Measurements from ENCODE around the gene CCDC33.

CCDC33 gene

DNA sequence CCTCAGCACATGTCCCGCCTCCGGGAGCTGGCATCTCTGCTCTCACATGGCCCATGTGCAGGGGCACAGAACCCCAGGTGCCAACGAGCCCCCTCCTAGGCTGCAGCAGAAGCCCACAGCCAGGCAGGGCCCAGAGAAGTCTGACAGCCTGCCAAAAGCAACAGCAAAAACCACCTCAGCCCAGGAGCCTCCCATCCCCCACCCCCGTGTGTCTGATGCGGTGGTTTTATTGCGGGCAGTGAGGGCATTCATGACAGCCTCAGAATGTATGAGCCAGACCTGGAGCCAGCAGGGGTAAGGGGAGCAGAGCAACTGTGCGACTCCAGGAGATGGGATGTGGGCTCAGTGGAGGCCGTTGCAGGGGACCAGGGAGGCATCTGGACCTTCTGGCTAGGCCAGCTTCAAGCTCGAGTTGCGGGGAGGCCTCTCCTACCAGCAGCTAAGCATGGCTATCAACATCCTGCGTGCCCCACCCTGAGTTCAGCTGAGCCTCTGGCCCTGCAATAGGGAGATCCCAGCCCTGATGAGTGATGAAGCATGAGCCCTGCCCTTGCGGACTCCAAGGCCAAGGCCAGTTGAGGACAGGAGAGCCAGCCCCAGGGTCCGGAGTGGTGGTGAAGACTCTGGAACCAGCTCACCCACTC lies 78.8 kb downstream of the CCDC33 start:
- no peak for DNase-seq (ENCODE audit: low read depth)

DNA sequence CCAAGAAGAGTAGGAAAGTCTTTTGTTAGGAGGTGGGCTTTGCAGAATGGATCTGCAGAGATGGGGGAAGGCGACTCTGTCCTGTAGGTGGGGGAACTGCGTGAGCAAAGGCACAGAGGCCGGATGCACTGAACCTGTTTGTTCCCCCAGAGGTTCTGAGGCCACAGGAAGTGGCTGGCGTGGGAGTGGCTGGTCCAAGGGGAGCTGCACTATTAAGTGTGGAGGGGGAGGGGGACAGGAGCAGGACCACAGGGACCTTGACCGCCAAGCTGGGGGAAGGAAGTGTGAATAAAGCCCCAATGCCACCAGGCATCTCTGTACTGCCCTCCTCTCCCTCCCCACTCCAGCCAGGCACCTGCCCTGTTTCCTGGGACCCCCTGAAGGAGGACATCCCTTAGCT lies 79.5 kb downstream of the CCDC33 start:
- no peak for DNase-seq (ENCODE audit: low read depth)

DNA sequence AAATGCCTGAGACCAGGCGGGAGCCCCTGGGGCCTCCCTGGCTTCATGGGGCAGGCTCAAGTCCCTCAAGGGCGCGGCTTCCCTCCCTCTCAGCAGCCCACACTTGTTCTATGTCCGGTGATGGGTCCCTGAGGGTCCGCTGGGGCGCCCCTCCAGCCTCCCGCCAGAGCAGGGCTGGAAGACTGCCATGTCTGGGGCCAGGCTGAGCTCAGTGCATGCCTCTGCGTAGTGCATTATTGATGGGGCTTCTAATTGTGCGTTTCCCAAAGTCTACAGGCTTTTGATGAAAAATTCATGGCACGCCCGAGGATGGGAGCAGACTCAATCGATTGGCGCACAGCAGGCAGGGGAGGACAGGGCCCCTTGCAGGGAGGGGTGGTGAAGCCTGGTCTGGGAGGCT lies 80.0 kb downstream of the CCDC33 start:
- DNase-seq (ENCODE audit: low read depth), result no peak

DNA sequence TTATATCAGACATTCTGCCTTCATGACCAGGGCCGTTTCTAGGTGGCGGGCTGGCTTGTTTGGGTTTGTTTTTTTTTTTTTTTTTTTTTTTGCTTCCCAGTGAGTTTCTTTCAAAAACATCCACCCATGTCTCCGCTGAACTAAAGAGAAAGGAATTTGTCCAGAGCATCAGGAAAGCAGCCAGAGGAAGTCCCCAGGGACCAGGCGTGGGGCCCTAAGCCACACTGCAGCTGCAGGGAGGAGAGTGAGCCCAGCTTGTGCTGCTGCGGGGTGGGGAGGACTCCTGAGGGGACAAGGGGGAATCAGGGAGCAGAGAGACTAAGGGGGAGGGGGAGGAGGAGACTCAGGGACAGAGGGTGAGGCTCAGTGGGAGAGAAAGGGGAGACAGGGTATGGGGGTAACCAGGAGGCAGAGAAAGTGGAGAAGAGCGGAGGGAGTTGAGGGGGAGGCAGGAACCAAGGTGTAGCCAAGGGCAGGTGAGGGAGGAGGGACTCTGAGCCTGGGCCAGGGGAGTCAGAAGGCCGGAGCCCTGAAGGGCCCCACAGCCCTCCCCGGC lies 81.8 kb downstream of the CCDC33 start:
- no peak for DNase-seq (ENCODE audit: low read depth)

DNA sequence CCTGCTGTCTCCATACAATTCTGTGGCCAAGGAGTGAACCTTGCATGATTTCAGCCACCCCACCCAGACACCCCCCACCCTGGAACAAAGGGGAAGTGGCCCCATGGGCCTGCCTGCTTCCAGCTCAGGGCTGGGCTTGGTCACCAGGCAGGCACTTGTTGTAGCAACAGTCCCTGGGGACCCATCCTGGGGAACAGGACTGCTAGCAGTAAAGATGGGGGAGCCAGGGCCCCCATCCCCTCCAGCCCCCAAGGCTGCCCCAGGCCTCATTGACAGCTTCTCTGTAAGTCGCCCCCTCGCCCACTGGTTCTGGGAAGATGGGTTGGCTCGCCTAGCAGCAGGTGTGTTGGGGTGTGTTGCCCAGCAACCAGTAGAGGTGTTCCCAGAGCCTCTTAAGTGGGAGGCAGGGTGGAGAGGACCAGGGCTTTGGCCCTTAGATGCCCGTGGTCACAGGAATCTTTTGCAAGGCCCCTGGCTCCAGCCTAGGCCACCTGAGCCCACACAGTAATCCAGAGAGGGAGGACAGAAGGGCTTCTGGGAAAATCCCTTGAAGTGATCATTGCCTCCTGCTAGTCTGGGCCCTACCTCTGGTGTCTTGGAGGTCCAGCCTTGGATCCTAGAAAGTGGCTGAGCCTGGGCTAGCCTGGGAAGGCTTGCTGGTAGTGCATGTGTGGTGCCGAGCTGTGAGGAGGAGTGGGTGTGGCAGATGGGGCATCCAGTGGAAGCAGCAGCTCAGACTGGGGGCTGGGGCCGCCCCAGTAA lies 82.4 kb downstream of the CCDC33 start:
- no peak for DNase-seq (ENCODE audit: low read depth)

DNA sequence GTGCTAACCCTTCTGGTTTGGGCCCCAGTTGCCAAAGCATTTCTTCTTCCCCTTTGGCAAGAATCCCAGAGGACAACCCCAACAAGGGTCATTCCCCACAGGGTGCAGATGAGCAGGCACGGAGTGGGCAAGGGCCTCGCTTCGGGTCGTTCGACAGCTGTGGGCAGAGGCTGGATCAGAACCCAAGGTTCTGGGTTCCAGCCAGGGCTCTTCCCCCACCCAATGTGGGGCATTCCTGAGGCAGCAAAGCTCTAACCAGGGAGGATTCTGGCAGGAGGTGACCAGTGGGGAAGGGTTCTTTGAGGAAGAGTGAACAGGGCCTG lies 83.0 kb downstream of the CCDC33 start:
- no peak for DNase-seq (ENCODE audit: low read depth)

DNA sequence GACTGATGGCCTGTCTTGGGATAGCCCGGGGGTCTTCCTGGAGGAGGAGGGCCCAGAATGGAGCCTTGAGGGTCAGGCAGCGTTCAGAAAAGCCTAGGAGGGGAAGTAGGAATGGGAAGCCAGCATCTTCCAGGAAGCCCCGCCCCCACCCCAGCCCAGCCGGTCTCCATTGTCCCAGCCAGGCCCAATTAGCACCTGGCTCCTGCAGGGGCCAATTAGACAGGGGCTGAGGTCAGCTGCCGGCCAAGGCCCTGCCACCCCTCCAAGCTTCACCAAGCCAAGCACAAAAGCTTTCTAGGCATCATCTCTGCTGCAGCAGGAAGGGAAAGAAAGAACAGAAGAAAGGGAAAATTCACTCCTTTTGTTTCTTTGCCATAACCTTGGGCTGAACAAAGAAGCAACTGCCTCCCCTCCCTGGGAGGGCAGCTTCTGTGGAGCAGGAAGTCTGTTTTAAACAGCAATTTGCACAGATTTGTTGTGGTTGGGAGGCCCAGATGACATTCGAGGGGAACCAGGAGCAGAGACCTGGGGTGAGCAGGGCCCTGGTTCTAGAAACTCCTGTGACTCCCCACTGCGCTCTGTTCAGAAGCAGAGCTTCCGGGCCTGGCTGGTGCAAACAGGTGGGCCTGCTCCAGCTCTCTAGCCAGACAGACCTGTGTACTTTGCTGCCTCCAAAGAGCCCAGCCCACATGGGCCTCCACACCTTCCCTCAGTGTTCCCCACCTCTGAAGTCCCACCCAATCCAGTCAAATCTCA lies 83.6 kb downstream of the CCDC33 start:
- DNase-seq (ENCODE audit: low read depth), result no peak

DNA sequence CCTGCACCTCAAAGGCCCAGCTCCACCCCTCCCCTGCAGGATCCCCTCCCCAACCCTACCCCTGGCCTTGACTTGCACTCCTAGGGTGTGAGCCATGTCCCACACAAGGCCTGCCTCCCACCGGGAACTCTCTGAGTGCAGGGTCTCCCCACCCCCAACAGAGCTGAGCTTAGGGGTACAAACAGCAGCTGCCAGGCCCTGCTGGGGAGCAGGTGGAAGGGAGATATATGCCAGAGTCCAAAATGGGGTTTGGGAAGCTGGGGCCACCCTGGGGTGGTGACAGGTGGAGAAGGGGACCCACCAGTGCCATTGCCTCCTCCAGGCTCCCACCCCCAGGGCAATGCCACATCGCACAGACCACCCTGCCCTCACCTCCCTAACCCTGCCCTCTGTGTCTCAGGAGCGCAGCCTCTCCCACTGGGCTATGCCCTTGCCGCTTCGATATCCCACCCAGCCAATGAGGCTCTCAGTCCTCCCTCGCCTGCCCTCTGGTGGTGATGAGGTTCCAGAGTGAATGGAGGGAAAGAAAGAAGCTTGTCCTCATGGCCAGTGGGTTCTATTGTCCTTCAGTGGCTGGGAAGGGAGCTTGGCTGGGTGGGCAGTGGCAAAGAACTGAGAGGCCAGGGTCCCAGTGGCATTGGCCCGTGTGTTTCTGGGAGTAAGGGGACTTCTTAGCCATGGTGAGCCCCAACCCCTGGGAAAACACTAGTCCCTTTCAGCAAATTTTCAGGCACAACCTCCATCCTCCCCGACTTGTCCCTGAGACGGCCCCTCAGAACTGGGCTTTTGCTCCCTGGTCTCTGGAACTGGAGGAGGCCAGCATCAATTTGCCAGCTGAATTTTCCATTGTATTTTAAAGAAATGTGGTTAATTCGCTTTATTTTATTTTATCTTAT lies 84.5 kb downstream of the CCDC33 start:
- DNase-seq (ENCODE audit: low read depth), result peak; percentile 7

DNA sequence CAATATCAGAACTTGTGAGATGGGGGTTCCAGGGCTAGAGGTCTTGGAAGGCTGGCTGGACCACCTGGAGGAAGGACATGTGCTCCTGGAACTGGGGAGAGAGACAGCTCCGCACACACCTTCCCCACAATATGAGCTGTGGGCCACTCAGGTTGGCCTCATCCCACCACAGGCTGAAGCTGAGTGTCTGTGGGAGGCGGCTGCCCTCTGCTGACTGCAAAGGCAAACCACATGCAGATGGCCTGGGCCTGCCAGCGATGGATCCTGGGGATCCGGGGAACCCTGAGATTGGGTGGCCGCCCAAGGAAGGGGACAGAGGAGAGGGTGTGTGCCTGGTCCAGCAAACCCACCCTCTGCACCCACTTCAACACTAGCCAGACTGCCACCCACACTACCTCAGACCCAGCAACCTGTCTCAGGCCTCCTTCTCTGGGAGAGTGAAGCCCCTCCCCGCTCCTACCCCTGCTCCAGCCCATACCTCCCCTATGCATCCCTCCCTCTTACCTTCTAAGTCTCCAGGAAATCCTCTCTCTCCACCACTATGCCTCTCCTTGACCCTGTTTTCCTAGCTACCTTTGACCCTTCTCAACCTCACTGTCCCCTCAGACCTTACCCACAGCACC lies 86.5 kb downstream of the CCDC33 start:
- DNase-seq (ENCODE audit: low read depth), result peak; percentile 31

DNA sequence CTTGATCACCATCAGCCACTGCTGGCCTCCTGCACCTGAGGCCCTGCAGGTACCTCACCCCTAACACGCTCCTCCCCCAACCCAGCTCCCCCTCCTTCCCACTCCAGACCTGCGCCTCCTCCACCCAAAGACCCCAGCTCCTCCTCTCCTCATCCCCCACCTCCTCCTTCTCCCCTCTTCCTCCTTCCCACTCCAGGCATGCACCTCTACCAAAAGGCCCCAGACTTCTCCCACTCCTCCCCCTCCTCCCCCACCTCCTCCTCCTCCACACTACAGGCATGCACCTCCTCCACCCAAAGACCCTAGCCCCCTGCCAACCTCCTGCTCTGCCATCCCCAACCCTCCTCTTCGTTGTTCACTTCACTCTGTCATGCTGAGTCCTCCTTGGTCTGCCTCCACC lies 88.6 kb downstream of the CCDC33 start:
- DNase-seq (ENCODE audit: low read depth), result no peak

DNA sequence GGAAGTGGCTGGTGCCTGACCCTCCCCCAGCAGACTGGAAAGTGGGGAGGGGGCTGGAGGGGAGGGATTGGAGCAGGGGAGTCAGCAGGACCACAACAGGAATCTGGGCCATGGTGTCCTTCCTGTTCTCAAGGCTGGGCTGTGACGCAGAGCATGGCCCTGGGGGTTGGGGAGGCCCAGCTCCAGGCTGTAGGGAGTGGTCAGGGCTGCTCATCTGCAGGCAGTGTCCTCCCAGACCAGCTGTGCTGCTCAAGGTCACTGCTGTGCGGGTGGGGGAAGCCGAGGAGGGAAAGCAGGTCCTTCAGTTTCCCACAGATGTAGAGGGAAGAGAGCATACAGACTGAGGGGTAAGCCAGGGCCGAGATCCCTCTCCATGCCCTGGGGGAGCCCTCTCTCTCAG lies 90.6 kb downstream of the CCDC33 start:
- no peak for DNase-seq (ENCODE audit: low read depth)

DNA sequence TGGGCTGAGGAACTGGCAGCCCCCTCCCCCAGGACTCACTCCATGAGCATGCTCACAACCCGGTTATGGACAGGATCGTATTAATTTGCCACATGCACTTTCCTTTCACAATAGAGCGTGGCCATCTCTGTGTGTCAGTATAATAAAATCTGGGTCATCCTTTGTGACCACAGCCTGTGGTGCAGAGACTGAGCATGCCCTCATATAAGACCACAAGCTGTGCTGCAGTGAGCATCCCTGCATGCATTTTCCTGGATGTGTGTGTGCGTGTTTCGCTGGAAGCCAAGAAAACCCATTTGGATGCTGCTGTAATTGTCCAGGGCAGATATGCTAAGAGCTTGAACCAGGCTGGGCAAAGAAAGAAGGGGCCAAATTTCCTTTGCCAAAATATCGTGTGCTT lies 91.6 kb downstream of the CCDC33 start:
- no peak for DNase-seq (ENCODE audit: low read depth)

DNA sequence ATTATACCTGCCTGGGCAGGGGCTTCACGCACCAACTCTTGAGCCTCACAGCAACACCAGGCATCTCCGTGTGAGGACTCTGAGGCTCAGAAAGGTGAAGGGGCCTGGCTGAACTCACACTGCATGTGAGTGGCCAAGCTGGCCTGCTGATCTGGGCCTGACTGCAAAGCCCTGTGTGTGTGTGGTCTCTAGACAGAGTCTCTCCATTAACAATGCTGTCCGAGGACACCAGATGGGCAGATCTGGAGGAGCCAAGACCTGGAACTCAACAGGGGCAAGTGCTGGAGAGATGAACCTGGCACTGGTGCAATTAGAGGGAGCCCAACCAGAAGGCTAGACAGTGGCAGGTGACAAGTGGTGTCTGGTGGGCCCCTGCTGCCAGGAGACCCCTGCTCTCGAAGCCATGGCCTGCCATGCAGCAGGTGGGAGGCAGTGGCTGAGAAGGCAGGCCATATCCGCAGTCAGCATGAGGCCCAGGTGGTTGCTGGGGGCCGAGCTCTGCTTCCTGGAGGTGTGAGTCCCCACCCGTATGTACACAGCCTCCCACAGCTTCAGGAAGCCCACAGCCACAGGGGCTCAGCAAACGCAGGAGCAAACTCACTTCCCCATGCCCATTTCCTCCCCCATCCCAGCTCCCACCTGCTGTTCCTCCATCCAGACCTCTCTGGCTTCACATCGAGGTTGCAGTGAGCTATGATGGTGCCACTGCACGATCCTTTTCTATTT lies 92.4 kb downstream of the CCDC33 start:
- DNase-seq (ENCODE audit: low read depth), result no peak

DNA sequence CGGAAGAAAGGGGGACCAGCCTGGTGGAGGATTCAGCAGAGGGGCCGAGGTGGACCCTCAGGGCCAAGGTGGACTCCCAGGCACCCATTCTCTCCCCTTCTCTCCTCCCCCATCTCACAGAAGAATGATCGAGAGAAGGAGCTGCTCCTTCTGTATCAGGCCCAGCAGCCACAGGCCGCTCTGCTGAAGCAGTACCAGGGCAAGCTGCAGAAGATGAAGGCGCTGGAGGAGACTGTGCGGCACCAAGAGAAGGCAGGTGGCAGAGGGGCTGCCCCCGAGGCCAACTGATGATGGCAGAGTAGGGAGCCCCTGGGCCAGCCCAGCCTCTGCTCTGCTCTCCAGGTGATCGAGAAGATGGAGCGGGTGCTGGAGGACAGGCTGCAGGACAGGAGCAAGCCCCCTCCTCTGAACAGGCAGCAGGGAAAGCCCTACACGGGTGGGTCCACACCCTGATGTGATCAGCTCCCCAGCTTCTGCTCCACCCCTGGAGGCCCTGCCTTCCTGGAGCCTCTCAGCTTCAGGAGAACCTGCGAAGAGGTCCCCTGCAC lies 94.8 kb downstream of the CCDC33 start:
- no peak for DNase-seq (ENCODE audit: low read depth)

DNA sequence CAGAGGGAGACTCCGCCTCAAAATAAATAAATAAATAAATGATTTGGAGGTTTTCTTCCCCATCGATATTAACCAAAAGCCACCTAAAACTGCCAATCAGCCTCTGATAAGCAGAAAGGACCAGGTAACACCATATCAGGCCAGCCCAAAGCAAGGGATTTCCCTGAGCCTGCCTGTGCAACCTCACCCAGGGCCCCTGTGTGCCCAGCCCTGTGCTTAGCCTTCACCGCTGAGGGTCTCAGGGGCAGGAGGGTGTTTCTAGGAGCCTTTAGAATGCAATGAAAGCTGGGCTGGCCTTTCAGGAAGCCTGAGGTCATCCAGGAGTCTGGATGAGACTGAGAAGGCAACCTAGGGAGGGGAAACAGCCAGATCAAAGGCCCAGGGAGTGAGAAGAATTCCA lies 95.9 kb downstream of the CCDC33 start:
- no peak for DNase-seq (ENCODE audit: low read depth)

DNA sequence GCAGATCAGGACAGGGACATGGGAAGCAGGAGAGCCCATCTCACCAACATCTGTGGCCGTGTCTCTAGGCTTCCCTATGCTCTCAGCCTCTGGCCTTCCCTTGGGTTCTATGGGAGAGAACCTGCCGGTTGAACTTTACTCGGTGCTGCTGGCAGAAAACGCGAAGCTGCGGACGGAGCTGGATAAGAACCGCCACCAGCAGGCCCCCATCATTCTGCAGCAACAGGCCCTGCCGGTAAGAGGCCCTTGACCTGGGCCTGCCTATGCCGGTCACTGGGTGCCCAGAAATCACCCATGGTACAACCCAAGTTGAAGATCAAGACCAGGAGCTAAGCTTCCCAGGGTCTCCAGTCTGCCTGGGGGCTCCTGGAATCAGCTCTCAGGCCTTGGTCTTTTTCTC lies 96.5 kb downstream of the CCDC33 start:
- no peak for DNase-seq (ENCODE audit: low read depth)

DNA sequence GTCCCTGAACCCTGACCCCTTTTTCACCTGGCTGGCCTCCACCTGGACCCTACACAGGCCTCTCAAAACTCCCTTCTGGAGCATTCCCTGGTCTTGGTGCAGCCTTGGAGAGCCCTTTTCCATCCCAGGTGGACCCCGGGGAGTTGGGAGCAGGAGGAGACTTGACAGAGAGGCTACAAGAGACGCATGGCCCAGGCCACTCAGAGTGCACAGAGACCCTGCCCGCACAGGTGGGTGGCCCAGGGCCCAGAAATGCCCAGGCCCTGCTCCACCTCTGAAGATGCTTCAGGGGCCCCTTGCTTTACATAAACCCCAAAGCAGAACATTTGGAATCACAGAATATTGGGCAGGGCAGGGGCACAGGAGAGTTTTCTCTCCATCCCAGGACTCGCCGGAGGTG lies 97.0 kb downstream of the CCDC33 start:
- no peak for DNase-seq (ENCODE audit: low read depth)

DNA sequence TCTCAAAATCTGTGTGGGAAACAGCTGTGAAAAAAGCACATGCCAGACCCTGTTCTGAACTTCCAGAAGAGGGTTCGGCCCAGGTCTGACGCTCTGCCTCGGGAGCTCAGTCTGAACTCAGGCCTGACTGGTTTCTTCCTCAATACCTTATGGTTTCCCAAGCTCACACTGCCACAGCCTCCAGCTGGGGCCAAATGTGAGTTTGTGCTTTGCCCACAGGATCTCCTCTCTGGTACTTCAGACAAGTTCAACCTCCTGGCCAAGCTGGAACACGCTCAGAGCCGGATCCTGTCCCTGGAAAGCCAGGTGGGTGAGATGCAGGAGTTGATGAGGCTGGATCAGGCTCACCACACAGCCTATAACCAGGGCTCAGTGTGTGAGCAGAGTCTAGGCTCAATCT lies 97.5 kb downstream of the CCDC33 start:
- DNase-seq (ENCODE audit: low read depth), result no peak

DNA sequence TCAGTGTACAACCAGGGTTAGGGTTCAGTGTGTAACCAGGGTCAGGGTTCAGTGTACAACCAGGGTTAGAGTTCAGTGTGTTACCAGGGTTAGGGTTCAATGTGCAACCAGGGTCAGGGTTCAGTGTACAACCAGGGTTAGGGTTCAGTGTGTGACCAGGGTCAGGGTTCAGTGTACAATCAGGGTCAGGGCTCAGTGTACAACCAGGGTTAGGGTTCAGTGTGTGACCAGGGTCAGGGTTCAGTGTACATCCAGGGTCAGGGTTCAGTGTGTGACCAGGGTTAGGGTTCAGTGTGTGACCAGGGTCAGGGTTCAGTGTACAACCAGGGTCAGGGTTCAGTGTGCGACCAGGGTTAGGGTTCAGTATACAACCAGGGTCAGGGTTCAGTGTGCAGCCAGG lies 98.0 kb downstream of the CCDC33 start:
- DNase-seq (ENCODE audit: low read depth), result no peak

DNA sequence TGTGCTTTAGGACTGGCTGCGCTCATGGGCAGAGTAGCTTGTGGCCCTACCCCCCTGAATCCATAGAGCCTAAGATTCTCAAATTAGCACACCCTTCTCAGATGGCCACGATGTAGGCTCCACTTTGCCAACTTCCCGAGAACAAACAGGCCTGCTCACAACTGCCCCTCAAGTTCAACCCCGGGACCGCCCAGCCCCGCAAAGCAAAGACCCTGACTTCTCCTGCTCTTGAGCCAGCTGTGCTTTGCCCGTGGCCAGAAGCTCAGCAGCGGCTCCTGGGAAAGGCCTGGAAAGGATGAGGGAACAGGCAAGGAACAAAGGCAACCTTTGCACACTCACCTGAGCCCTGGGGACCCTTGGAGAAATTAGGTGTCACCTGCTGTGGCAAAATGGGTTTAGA lies 99.3 kb downstream of the CCDC33 start:
- no peak for DNase-seq (ENCODE audit: low read depth)
